Measurements from ENCODE around the gene GSK3A. TPM values are rescaled to one million over a fixed set of nuclear protein-coding genes. Genes with fewer than 3 reads are reported as not detected.

Gene GSK3A
- total and polyA plus RNA-seq, 2 of the 4 experiments (the other 2 are of a cell fraction): 8.1 to 43.3 TPM

DNA sequence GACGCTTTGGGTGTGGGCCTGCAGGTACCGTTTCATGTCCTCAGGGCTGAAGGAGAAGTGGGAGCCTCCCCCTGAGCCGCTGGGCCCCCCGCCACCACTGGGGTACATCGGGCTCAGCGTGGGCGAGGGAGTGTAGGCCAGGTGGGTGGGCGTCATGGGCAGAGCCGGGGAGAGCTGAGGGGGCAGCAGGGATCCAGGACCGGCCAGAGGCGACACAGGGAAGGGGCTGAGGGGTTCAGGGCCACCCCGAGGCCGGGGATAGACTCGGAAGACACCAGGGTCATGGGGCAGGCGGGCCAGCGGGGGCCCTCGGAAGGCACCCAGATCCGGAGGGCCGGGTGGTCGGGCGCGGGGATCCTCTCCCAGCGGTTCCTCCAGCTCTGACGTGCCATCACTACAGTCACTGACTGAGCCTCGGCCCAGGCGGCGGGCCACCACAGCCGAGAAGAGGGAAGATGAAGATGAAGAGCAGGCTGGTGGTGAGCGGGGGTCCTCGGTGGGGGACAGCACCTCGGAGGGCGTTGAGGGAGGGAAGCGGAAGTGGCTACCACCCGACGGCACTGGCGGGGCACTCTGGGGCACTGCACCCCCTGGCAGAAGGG lies 6.8 kb upstream of the GSK3A start:
- no peak overlapping the region for H2AK9ac ChIP-seq (replicated peaks; ENCODE audit: low read depth, low read length, poor library complexity)
- H2BK5ac ChIP-seq (ENCODE audit: low read depth, low read length, poor library complexity, severe bottlenecking): no peak overlapping the region
- H3K14ac ChIP-seq (replicated peaks; ENCODE audit: low read depth, low read length): no peak overlapping the region
- H3K23ac ChIP-seq (ENCODE audit: low read depth, low read length): no peak overlapping the region
- peaks cover 54% of the 10 kb centered on the region for H4K20me1 ChIP-seq (ENCODE audit: insufficient read depth, low read length)
- H2AK5ac ChIP-seq (ENCODE audit: low read depth, low read length): no peak overlapping the region
- H2AFZ ChIP-seq (replicated peaks; ENCODE audit: low read length, poor library complexity): no peak overlapping the region
- H3K79me1 ChIP-seq (ENCODE audit: low read depth in 1 of 2, low read length in 2 of 2): peaks cover 6 to 62% of the 10 kb centered on the region in 2 experiments; a peak in 3 of 4 replicates
- peaks cover 7% of the 10 kb centered on the region; the same call in 1 of the 2 replicates for H3K9me1 ChIP-seq (ENCODE audit: insufficient read depth, low read length)
- CTCF ChIA-PET: interaction anchor here (1.2 kb wide), 1 partner anchor 30 kb away, joined by 3 read pairs; no protein-coding TSS in a partner anchor
- no peak for TF ChIP-seq MXI1 (IDR thresholded peaks at IDR 0.05; ENCODE audit: borderline replicate concordance, low read depth, low read length)
- TF ChIP-seq RCOR1 (IDR thresholded peaks at IDR 0.05; ENCODE audit: insufficient replicate concordance, low read length): no peak
- no peak for TF ChIP-seq CTCF (conservative IDR thresholded peaks at IDR 0.05; ENCODE audit: low read depth, low read length)
- H3K27ac ChIP-seq (ENCODE audit: insufficient read depth, low read length): no peak overlapping the region
- POLR2A ChIA-PET (ENCODE audit: unreplicated experiment): interaction anchor here (0.5 kb wide), 1 partner anchor 124 kb away, joined by 3 read pairs; no protein-coding TSS in a partner anchor
- BruUV-seq (replicated peaks): no TSS peak
- no peak overlapping the region for H2BK20ac ChIP-seq (ENCODE audit: low read depth, low read length)
- H3K36me3 ChIP-seq (ENCODE audit: control insufficient read depth, insufficient read depth, low read length): peaks cover 15% of the 10 kb centered on the region
- intact Hi-C loops (cut with micrococcal nuclease): no loop called here
- no peaks in the 10 kb centered on the region for H3K27me3 ChIP-seq (ENCODE audit: control insufficient read depth, insufficient read depth, low read length)
- 96% methylated on average over 19 of the region's 36 CpGs; no CpG with 5 or more reads in 1 of the 2 experiments for WGBS, 2 experiments (ENCODE audit: extremely low coverage in 2 of 2, insufficient read length in 1 of 2)
- H3K4ac ChIP-seq (ENCODE audit: low read depth, low read length): no peak overlapping the region
- H2BK15ac ChIP-seq (ENCODE audit: low read depth, low read length): no peak overlapping the region
- H3K4me2 ChIP-seq (ENCODE audit: low read depth, low read length): no peak overlapping the region
- DNase-seq (no peak), ATAC-seq (ENCODE audit: low read depth) (no peak)
- H4K8ac ChIP-seq (ENCODE audit: low read depth in 2 of 2, low read length in 2 of 2): no peak overlapping the region
- in situ Hi-C loops (cut with MboI; ENCODE audit: low sequenced_read_pairs): no loop called here
- no peak overlapping the region for H3K9ac ChIP-seq (ENCODE audit: low read depth, low read length)
- peaks cover 25% of the 10 kb centered on the region for H3K4me1 ChIP-seq (ENCODE audit: control insufficient read depth, insufficient read depth, low read length)
- H3K4me3 ChIP-seq (ENCODE audit: insufficient read depth, low read depth, low read length): no peak overlapping the region
- H3K9me3 ChIP-seq (ENCODE audit: control insufficient read depth, insufficient read depth, low read length): no peaks in the 10 kb centered on the region
- H3K56ac ChIP-seq (ENCODE audit: extremely low read depth, insufficient read depth, low read length): no peak overlapping the region
- no peak overlapping the region for H2BK120ac ChIP-seq (ENCODE audit: low read depth, low read length)
- no peak overlapping the region for H4K91ac ChIP-seq (ENCODE audit: insufficient read depth, low read depth, low read length)
- H4K5ac ChIP-seq (ENCODE audit: low read depth, low read length): no peak overlapping the region
- dilution Hi-C loops (cut with HindIII; ENCODE audit: low sequenced_read_pairs, unreplicated experiment): no loop called here
- H3K18ac ChIP-seq (ENCODE audit: low read depth, low read length): no peak overlapping the region

Data from IMR-90 (cell line).